Measurements from ENCODE around the gene THSD7B.

GRCh38 chr2:137115081-137115794 is 349.9 kb downstream of the THSD7B start:
- no peak for TF ChIP-seq POLR2AphosphoS5 (IDR thresholded peaks at IDR 0.05)
- no peak for TF ChIP-seq CTCF (IDR thresholded peaks at IDR 0.05)
